ENCODE results near the gene SPOP. TPM values are rescaled to one million over a fixed set of nuclear protein-coding genes. Genes with fewer than 3 reads are reported as not detected.

Gene SPOP
- total and polyA plus RNA-seq, 9 of the 15 experiments (the other 6 are each of a cell fraction or from before 2014, with no cell fraction given): 34.2 to 65.9 (median 39.7) TPM

- ATAC-seq (no peak), DNase-seq (ENCODE audit: extremely low read depth in 1 of 4, low spot score in 3 of 4) (no peak), FAIRE-seq (no peak)
- BruUV-seq (replicated peaks): no TSS peak
- Histone ChIP-seq H3K9me1 (ENCODE audit: control insufficient read depth, insufficient read depth, low read length) (no peaks in the 10 kb centered on the region), H4K20me1 (replicated peaks; ENCODE audit: control insufficient read depth, insufficient read depth, low read length) (no peaks in the 10 kb centered on the region; the same call in 1 of the 2 replicates), H3K79me2 (ENCODE audit: control insufficient read depth, insufficient read depth, low read length) (no peaks in the 10 kb centered on the region), H3K4me2 (ENCODE audit: insufficient read depth, low read length) (no peak overlapping the region), H3K9me3 (replicated peaks; ENCODE audit: control insufficient read depth, insufficient read depth, low read depth, low read length) (no peaks in the 10 kb centered on the region), H3K9ac (ENCODE audit: insufficient read depth in 1 of 2, low read depth in 2 of 2, low read length in 2 of 2) (no peak overlapping the region), H3K4me1 (replicated peaks in 1 of 2; ENCODE audit: control insufficient read depth in 2 of 2, insufficient read depth in 2 of 2, low read length in 2 of 2) (peaks cover 0 to 4% of the 10 kb centered on the region in 2 experiments; a peak in 1 of 5 replicates), H2AFZ (ENCODE audit: low read depth, low read length) (0 out of 2 replicates have a peak overlapping the region, but pooled peaks have one; percentile 2), H3K4me3 (no peak overlapping the region), H3K27me3 (ENCODE audit: control insufficient read depth in 2 of 2, insufficient read depth in 2 of 2, low read length in 2 of 2) (no peaks in the 10 kb centered on the region; a peak in 1 of 5 replicates), H3K27ac (ENCODE audit: extremely low read depth, low read depth, low read length) (no peak overlapping the region), H3K36me3 (ENCODE audit: control insufficient read depth, insufficient read depth, low read length) (peaks cover 8% of the 10 kb centered on the region; the same call in 1 of the 3 replicates)
- intact Hi-C loops (cut with micrococcal nuclease) (loop anchor here (1.0 to 10.0 kb wide), 3 partner anchors 125 to 302 kb away; partner anchors contain the start of genes DLX3 and PHB1), in situ Hi-C loops (cut with MboI) (loop anchor here (5.0 kb wide), 2 partner anchors 123 to 283 kb away; partner anchors contain the start of gene PHB1)
- ChIA-PET POLR2A (interaction anchor here (0.6 to 2.0 kb wide), 6 partner anchors 12 to 203 kb away, joined by 3 to 5 read pairs (median 4); partner anchors contain the start of gene SLC35B1), CTCF (ENCODE audit: low intra/inter-chr PET ratio) (interaction anchor here (0.5 to 8.1 kb wide), 7 partner anchors 12 to 398 kb away, joined by 3 to 167 read pairs (median 6); partner anchors contain the start of genes NXPH3 and SLC35B1)
- TF ChIP-seq MED1 (CRISPR knock-in tag; IDR thresholded peaks at IDR 0.05; ENCODE audit: borderline replicate concordance): no peak
- TF ChIP-seq LCOR (CRISPR knock-in tag; IDR thresholded peaks at IDR 0.05): 0 out of 2 replicates have a peak, but pooled peaks have one; percentile 0
- 26% methylated on average over 5 of the region's 5 CpGs for WGBS (ENCODE audit: insufficient coverage, low coverage, missing lambda C conversion rate)
These were observed 17.9 kb upstream of the SPOP start for GRCh38 chr17:49695698-49696232.
